NCI-H146 (cell line): Measurements from ENCODE around the gene RIPOR1.
"Not testable (repeated sequence)": the region's sequence is repeated elsewhere in the genome, so short reads cannot be mapped to it uniquely, and the experiment has no call there.

Experiments
- DNase-seq: peaks from one replicate; lab custom pipeline; 2025; lab: John Stamatoyannopoulos, UW

Gene RIPOR1, protein sequence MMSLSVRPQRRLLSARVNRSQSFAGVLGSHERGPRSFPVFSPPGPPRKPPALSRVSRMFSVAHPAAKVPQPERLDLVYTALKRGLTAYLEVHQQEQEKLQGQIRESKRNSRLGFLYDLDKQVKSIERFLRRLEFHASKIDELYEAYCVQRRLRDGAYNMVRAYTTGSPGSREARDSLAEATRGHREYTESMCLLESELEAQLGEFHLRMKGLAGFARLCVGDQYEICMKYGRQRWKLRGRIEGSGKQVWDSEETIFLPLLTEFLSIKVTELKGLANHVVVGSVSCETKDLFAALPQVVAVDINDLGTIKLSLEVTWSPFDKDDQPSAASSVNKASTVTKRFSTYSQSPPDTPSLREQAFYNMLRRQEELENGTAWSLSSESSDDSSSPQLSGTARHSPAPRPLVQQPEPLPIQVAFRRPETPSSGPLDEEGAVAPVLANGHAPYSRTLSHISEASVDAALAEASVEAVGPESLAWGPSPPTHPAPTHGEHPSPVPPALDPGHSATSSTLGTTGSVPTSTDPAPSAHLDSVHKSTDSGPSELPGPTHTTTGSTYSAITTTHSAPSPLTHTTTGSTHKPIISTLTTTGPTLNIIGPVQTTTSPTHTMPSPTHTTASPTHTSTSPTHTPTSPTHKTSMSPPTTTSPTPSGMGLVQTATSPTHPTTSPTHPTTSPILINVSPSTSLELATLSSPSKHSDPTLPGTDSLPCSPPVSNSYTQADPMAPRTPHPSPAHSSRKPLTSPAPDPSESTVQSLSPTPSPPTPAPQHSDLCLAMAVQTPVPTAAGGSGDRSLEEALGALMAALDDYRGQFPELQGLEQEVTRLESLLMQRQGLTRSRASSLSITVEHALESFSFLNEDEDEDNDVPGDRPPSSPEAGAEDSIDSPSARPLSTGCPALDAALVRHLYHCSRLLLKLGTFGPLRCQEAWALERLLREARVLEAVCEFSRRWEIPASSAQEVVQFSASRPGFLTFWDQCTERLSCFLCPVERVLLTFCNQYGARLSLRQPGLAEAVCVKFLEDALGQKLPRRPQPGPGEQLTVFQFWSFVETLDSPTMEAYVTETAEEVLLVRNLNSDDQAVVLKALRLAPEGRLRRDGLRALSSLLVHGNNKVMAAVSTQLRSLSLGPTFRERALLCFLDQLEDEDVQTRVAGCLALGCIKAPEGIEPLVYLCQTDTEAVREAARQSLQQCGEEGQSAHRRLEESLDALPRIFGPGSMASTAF

DNA sequence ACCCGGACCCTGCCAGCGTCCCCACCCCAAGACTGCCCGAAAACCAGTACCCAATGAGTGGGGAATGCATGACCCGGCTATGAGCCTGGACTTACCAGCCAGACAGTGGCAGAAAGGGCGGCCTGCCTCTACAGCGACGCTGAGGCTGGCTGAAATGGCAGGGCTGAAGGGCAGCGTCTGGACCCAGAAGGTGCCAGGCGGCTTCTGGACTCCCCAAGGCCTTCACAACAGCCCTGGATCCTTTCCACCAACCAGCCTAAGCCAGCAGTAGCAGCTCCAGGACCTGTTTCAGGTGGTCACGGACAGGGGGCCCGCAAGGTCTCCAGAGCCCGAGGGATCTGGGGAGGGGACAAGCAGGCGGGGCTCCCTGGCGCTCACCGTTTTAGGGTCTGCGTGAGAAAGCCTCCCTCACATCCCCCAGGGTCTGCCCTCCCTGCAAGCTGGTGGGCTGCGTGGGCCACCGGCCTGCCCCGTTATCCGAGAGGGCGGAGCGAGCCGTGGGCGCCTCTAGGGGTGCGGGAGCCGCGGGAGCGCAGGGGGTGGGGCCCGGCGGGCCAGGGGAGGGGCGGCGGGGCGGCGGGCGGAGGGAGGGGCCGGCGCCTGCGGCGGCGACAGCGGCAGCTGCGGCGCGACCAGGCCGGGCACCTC is at the start of gene RIPOR1:
TSS of gene RIPOR1 (plus strand) at position 608 of the 648 bp plus-strand sequence. CDS start 9,618 bp downstream, outside the sequence.
- peak; percentile 48 for DNase-seq

DNA sequence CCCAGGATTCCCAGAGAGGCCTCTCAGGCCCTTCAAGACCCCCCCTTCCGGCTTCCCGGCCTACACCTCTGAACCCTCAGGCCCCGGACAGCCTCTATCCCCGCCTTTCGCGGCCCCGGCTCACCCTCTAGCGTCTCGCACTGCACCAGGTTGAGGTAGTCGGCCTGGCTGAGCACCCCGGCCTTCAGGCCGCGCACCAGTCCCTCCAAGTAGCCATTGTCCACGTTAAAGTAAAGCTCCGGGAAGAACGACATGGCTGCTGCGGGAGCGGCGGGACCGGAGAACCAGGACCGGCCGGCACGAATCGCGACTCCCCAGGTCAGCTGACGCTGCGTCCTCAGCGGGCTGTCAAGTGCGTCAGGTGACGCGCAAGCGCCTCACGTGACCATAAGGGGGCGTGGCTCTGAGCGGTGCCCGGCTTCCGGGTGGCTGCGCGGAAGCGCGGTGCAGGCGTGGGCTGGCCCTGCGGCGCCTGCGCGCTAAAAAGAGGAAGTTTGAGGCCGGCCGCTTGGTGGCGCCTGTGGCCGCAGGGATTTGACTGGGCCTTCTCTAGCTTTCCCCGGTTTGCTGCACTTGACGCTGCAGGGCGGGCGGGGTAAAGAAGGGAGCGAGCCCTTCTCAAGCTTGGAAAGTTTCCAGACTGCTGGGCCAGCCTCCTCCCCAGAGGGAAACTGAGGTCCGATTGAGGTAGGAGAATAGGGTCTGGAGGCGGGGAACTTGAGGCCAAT is 47.6 kb upstream of the RIPOR1 start, which contains the start of gene ATP6V0D1:
TSS of gene ATP6V0D1 (minus strand) at position 325 of the 728 bp plus-strand sequence. CDS start at position 254, 71 bp downstream.
- DNase-seq: peak; percentile 93

DNA sequence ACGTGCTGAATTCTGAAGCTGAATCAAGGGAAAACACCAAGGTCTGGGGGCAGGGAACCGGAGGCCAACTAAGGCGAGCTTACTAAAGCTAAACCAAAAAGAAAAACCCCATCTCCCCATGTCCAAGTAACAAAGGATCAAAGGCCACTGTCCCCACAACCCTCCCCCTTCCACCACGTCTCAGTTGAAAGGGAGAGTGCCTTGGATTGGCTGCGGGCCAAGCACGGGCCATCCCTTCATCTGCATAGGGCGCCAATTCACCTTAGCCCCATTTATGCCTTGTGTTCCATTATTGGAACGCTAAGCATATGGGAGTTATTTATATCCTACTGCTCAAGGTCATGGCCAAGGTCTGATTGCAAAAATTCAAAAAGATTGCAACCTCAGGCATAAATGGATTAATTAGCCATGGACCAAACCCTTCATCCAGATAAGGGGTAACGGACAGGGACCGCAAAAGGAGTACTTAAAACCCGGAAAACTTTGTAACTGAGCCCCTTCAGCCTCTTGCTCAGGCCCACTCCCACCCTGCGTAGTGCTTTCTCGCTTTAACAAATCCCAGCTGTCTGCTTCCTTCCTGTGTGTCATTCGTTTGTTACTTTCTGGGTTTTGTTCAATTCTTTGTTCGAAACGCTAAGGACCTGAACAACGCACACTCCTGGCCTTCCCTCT is 46.9 kb upstream of the RIPOR1 start:
- DNase-seq: peak; percentile 56

DNA sequence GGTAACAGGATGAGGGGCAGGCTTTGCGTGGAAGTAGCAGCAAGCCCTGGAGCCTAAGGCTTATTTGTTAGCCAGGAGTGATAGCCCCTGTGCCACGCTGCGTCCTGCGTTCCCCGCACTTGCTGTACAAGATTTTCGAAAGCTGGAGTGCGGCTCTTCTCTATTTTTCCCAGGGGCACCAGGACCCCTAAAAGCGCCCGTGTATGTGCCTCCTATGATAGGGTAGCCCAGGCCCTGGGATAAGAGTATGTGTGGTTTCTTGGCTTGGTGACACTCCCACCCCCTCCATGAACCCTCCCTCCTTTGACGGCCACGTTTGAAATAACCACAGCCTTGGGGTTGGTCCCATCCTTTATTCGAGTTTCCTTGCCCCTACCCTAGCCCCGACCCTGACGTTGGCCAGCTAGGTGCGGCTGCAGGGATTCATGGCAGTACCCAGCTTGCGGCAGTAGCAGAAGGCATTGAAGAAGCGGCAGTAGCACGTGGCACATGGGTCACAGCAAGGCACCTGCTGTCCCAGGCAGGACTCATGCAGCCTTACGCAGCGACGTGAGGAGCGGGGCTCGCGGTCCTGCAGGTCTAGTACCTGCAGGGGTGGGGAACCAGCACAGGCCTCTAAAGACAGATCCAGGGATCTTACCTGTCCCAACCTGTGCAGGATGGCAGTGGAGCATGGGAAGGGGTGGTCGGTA is 46.2 kb upstream of the RIPOR1 start:
- no peak for DNase-seq

DNA sequence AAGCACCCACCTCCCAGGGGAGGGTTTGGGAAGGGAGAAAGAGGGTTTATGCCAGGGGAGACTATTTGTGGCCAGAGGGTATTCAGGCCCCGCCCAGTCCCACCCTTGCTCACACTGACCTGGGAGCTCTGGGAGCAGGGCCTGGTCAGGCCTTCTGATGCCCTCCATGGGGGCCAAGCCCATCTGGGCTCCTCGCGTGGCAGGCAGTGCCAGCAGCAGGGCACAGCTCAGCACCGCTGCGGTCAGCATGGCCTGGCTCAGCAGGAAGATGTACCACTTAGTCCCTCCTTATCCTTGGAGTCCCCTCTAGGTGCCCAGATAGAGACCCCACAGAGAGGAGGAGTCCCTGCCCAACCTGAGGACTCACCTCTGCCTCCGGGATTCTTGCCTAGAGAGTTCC is 45.5 kb upstream of the RIPOR1 start, which contains the start of gene AGRP:
TSS of gene AGRP (minus strand) at position 398 of the 400 bp plus-strand sequence. CDS start at position 249, 149 bp downstream.
- no peak for DNase-seq

DNA sequence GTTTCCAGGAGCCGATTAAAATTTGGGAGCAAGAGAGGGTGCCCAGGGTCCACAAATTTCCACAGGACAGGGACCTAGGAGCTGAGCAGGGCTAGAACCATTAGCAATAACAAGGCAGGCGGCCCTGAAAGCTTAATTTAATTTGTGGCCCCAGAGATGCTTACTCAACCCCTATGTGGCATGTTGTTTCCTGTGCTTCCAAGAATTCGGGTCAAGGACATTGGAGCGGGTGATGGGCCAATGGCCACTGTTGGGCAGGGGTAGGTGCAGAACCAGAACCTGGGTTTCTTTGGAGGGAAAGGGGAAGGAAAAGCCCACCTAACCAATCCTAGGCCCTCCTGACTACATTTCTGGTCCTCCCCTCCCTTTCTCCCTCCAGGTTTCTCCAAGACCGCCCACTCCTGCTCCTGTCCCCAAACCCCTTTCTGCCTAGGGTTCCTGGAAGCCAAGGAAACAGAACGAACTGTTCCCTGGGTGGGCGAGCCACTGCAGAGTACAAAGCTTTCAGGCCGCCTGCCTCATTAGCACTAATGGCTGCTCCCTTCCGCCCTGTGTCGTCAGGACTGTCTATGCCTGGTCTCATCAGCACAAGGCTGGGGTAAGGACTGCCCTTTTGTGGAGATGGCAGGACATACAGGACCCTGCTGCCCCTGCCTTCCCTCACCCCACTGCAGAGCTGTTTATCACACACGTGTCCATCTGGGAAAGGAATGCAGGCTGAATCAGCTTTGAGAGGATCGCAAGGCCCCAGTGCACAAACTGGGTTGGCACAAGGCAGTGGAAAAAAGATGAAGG is 44.7 kb upstream of the RIPOR1 start:
- DNase-seq: no peak

DNA sequence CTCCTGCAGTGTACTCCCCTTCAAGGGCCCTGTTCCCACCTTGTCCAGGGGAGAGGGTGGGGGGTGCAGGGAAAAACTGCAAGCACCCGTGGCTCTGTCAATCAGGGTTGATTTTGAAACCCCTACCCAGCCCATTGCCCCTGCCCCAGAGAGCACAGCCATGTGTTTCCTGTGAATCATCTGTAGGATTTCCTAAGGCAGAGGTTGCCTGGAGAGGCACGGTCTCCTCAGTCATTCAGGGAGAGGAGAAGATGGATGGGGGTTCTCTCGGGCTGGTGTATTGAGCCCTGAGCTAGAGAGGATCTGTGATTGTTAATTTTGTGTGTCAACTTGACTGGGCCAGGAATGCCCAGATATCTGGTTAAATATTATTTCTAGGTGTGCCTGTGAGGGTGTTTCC is 41.8 kb upstream of the RIPOR1 start:
- DNase-seq: no peak

DNA sequence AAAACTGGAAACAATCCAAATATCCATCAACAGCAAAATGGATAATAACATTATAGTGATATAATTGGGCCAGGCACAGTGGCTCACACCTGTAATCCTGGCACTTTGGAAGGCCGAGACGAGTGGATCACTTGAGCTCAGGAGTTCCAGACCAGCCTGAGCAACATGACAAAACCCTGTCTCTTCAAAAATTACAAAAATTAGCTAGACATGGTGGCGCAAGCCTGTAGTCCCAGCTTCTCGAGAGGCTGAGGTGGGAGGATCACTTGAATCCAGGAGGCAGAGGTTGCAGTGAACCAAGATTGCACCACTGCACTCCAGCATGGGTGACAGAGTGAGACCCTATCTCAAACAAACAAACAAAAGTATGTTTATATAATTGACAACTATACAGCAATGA is 41.1 kb upstream of the RIPOR1 start:
- DNase-seq: not testable (repeated sequence)

DNA sequence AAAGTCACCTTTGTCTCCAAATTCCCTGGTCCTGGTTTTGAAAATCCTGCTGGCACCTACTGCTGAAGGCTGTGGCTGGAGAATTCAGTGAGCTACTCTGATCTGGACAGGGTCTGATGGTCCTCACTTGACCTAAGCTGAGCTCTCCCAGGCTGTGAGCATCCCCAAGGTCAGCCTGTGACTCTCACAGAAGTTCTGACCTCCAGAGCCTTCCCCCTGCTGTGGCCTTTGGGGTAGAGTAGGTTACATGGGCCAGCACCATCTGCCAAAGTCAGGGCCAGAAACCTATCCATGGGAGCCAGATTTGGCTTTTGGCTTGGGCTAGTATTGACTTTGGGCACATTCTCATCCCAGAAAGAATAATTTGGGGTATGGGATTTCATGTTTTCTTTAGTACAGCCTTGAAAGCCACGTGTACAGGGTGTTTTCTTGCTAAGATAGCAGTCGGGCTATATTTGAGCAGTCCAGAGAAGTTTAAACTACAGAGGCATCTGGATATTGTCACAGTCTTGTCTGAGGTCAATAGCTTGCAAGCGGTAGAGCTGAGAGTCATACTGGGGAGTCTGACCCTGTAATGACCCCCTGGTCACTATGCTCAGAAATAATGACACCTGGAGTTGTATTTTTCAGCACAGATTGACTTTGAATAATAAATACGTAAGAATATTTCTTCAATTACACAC is 39.1 kb upstream of the RIPOR1 start:
- DNase-seq: no peak

DNA sequence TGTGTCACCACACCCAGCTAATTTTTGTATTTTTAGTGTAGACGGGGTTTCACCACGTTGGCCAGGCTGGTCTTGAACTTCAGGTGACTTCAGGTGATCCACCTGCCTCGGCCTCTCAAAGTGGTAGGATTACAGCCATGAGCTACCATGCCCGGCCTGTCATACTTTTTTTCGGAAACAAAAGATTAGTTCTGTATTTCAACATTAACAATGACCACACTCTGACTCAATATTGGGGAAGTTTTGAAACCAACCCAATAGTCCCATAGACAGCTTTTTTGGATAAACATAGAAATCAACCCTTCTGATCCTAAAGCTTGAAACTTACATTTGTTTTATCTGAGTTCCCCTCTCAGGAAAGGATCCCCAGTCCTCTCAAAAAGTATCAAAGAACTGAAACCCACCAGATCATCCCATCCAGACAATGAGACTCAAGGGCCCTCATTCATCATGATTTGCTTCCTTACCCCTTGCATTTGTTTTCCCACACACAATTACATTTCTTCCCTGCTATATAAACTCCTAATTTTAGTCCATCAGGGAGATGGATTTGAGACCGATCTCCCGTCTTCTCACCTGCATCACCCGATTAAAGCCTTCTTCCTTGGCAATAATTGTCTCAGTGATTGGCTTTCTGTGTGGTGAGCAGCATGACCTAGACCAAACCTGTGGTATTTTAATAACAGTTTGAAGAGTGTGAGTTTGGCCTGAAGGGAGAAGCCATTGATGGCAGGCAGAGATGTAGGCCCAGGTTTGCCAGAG is 38.1 kb upstream of the RIPOR1 start:
- no peak for DNase-seq

DNA sequence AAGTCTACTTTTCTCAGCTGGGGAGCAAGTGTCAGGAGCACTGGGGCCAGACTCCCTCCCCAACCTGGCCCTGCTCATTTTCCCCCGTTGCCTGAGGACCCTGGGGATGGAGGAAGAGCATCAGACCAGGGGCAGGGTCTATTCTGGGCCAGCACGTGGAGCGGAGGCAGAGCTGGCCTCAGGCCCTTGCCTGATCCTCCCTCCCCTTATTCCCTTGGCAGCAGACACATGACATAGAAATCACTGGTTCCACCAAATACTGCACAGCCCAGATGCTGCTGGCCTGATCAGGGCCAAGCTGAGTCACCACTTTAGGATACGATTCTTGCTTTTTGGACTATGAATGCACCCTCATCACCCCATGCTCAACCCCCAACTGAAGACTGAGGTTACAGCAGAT is 29.5 kb upstream of the RIPOR1 start:
- DNase-seq: no peak

DNA sequence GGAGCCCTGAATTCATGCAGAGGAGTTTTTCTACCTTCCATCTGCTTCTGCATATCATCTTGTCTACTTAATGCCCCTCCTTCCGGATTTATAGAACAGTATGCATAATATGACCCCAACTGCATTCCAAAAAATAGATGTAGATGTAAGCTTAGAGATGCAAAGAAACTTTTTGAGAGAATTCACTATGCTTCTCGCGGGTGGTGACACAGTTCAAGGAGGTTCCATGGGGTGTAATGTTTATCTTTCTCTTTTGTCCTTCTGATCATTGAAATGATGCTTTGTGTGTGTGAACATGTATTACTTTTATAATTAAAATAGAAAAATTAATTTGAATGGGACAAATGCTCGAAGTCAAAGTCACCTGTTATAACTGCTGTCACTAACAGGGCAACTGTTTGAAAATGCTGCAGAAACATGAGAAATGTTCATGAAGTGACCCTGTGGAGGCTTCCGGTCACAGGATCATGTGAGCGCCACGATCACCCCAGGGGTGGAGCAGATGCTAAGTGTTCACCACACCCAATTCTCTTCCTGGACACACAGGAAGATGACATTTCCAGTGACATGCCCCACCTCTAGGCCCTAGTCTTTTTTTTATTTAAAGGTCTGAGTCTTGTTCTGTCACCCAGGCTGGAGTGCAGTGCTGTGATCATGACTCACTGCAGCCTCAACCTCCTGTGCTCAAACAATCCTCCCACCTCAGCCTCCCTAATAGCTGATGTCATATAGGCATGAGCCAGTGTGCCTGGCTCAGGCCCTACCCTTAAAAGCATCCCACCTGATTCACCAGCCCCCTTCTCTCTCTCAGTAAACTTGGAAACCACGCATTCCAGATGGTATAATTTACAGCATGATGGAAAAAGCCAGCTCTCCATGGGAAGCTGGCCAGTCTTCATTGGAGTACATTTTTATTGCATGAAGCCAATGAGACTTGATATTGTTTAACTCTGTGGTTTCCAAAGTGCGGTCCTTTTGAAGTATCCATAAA is 24.3 kb upstream of the RIPOR1 start:
- peak; percentile 46 for DNase-seq

DNA sequence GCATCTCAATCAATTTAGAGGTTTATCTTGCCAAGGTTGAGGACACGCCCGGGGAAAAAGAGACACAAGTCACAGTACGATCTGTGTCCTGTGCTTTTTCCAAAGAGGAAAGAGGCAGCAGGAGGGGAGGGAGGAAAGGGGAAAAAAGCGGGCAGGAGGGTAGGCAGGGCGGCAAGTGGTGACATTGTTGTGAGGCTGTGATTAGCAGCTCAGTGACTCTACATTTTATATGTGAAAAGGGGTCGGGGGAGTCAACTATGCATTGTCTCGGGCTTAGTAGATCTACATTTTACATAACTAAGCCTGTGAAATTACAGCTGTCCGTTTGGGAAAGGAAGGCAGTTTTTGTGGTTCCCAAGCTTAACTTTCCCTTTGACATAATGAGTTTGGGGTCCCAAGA is 22.2 kb upstream of the RIPOR1 start:
- DNase-seq: no peak

DNA sequence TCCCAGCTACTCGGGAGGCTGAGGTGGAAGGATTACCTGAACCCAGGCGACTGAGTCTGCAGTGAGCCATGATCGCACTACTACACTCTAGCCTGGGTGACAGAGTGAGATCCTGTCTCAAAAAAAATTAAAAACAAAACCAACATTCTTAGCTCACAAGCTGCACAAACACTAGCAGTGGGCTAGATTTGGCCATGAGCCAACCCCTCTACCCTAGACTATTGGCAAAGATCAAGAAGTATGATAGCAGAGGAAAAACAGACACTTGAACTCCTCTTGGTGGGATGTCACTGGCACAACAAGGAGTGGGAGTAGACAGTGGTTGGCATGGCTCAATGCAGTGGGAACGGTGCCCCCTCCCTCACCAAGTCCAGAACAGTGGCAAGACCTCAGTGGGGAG is 19.6 kb upstream of the RIPOR1 start:
- no peak for DNase-seq

DNA sequence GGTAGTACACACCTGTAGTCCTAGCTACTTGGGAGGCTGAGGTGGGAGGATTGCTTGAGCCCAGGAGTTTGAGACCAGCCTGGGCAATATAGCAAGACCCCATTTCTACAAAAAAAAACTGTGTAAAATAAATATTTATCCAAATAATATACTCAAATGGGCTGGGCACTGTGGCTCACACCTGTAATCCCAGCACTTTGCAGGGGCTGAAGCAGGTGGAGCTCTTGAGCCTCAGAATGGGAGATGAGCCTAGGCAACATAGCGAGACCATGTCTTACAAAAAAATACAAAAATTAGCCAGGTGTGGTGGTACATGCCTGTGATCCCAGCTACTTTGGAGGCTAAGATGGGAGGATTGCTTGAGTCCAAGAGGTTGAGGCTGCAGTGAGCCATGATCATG is 14.7 kb upstream of the RIPOR1 start:
- not testable (repeated sequence) for DNase-seq

DNA sequence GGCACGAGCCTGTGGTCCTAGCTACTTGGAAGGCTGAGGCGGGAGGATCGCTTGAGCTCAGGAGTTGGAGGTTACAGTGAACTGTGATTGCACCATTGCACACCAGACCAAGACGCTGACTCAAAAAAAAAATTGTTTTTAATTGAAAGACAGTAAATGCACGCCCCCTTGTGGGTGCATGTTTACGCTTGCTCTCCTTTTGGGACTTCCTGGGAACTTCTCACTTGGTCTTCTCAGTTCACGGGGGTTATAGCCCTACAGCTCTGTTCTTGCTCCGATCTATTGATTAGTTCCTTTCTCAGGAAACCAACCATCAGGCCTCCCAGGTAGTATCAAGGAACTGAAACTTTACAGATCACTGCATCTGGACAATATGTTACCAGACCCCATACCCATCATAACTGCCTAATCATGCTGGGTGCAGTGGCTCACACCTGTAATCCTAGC is 14.2 kb upstream of the RIPOR1 start:
- peak; percentile 71 for DNase-seq
